H9 (cell line): ENCODE data around the gene F11R. TPM values are rescaled to one million over a fixed set of nuclear protein-coding genes. Genes with fewer than 3 reads are reported as not detected.
"Not testable (repeated sequence)": the region's sequence is repeated elsewhere in the genome, so short reads cannot be mapped to it uniquely, and the experiment has no call there.

Source experiments
- DNase-seq: peaks from one replicate; pipeline ENCODE4 v3.0.0-alpha.2; 2017
- H2AFZ ChIP-seq: one replicate; pipeline ENCODE4 v1.6.1; 2013; ENCODE audit warnings: mild to moderate bottlenecking, low read length, control low read depth, moderate library complexity
- H2AK5ac ChIP-seq: 2 replicates; pipeline ENCODE4 v1.6.1; 2013; ENCODE audit warnings: low read length, control low read depth, mixed read lengths; ENCODE audit not compliant: insufficient read length
- H2BK120ac ChIP-seq: one replicate; pipeline ENCODE4 v1.6.1; 2013; ENCODE audit warnings: low read depth, mild to moderate bottlenecking, low read length, control low read depth, inconsistent platforms; ENCODE audit not compliant: poor library complexity, severe bottlenecking
- H2BK12ac ChIP-seq: 2 replicates; pipeline ENCODE4 v1.6.1; 2013; ENCODE audit warnings: low read length, control low read depth, mixed read lengths, low read depth; ENCODE audit not compliant: insufficient read length
- H2BK15ac ChIP-seq: 2 replicates; pipeline ENCODE4 v1.6.1; 2013; ENCODE audit warnings: low read depth, low read length, control low read depth
- H2BK20ac ChIP-seq: one replicate; pipeline ENCODE4 v1.6.1; 2013; ENCODE audit warnings: low read depth, mild to moderate bottlenecking, low read length, control low read depth, inconsistent platforms; ENCODE audit not compliant: poor library complexity, severe bottlenecking
- H2BK5ac ChIP-seq: 2 replicates; pipeline ENCODE4 v1.6.1; 2013; ENCODE audit warnings: low read length, control low read depth, mixed read lengths; ENCODE audit not compliant: insufficient read length
- H3K14ac ChIP-seq: 2 replicates; pipeline ENCODE4 v1.6.1; 2013; ENCODE audit warnings: low read length, control low read depth; ENCODE audit not compliant: insufficient read depth
- H3K18ac ChIP-seq: 2 replicates; pipeline ENCODE4 v1.6.1; 2013; ENCODE audit warnings: low read depth, mild to moderate bottlenecking, mixed read lengths, low read length, control low read depth; ENCODE audit not compliant: insufficient read length
- H3K23ac ChIP-seq: 2 replicates; pipeline ENCODE4 v1.6.1; 2013; ENCODE audit warnings: low read length, control low read depth, mixed read lengths, low read depth; ENCODE audit not compliant: insufficient read length
- H3K23me2 ChIP-seq: 2 replicates; pipeline ENCODE4 v1.6.1; 2013; ENCODE audit warnings: low read depth, mild to moderate bottlenecking, mixed read lengths, low read length, control low read depth; ENCODE audit not compliant: insufficient read length, poor library complexity, severe bottlenecking
- H3K27ac ChIP-seq: 2 replicates; pipeline ENCODE4 v1.5.1; 2013; ENCODE audit warnings: low read length, control low read depth, mixed read lengths, low read depth; ENCODE audit not compliant: insufficient read length
- H3K27me3 ChIP-seq: 2 replicates; pipeline ENCODE4 v1.6.1; 2013; ENCODE audit warnings: low read length, control low read depth, inconsistent platforms; ENCODE audit not compliant: insufficient read depth
- H3K4ac ChIP-seq: 2 replicates; pipeline ENCODE4 v1.6.1; 2013; ENCODE audit warnings: low read depth, mild to moderate bottlenecking, control low read depth, inconsistent platforms, low read length, moderate library complexity
- H3K4me1 ChIP-seq: 2 replicates; pipeline ENCODE4 v1.6.1; 2013; ENCODE audit warnings: low read length, control low read depth, inconsistent platforms; ENCODE audit not compliant: insufficient read depth
- H3K4me2 ChIP-seq: 2 replicates; pipeline ENCODE4 v1.6.1; 2013; ENCODE audit warnings: low read length, control low read depth, mixed read lengths; ENCODE audit not compliant: insufficient read length, insufficient read depth
- H3K56ac ChIP-seq: 2 replicates; pipeline ENCODE4 v1.6.1; 2013; ENCODE audit warnings: low read depth, mild to moderate bottlenecking, mixed read lengths, low read length, control low read depth; ENCODE audit not compliant: insufficient read length
- H3K79me1 ChIP-seq: 2 replicates; pipeline ENCODE4 v1.6.1; 2013; ENCODE audit warnings: low read depth, mild to moderate bottlenecking, moderate library complexity, low read length, control low read depth, inconsistent platforms; ENCODE audit not compliant: insufficient read depth, poor library complexity, severe bottlenecking
- H3K79me2 ChIP-seq: 2 replicates; pipeline ENCODE4 v1.6.1; 2013; ENCODE audit warnings: low read length, control low read depth, inconsistent platforms; ENCODE audit not compliant: insufficient read depth
- H3K9ac ChIP-seq: 2 replicates; pipeline ENCODE4 v1.6.1; 2013; ENCODE audit warnings: low read length, control low read depth, mixed read lengths; ENCODE audit not compliant: insufficient read length; ENCODE audit errors: extremely low read depth
- H3K9me3 ChIP-seq: one replicate; pipeline ENCODE4 v1.6.1; 2013; ENCODE audit warnings: low read depth, low read length, inconsistent platforms; ENCODE audit not compliant: control insufficient read depth
- H3T11ph ChIP-seq: one replicate; pipeline ENCODE4 v1.6.1; 2013; ENCODE audit warnings: mild to moderate bottlenecking, low read length, control low read depth, inconsistent platforms
- H4K20me1 ChIP-seq: one replicate; pipeline ENCODE4 v1.6.1; 2013; ENCODE audit not compliant: control insufficient read depth, insufficient read length, insufficient read depth
- H4K5ac ChIP-seq: 2 replicates; pipeline ENCODE4 v1.6.1; 2013; ENCODE audit warnings: low read depth, mild to moderate bottlenecking, mixed read lengths, low read length, control low read depth; ENCODE audit not compliant: insufficient read length
- H4K8ac ChIP-seq: replicated peaks from 2 replicates; pipeline ENCODE4 v1.6.1; 2013; ENCODE audit warnings: low read length, control low read depth, mixed read lengths, low read depth; ENCODE audit not compliant: insufficient read length
- H4K91ac ChIP-seq: 2 replicates; pipeline ENCODE4 v1.6.1; 2013; ENCODE audit warnings: low read depth, mild to moderate bottlenecking, moderate library complexity, mixed read lengths, low read length, control low read depth; ENCODE audit not compliant: insufficient read length
- H3K27ac Mint-ChIP-seq, 3 experiments: 2 replicates in 2 of 3; 3 replicates in 1 of 3; pipeline ENCODE4 v1.8.0; 2020 to 2021; ENCODE audit warnings: mixed read lengths in 3 of 3, mild to moderate bottlenecking in 1 of 3, moderate library complexity in 1 of 3
- H3K27me3 Mint-ChIP-seq: 2 replicates; pipeline ENCODE4 v1.8.0; 2021; ENCODE audit warnings: low read depth, mild to moderate bottlenecking, moderate library complexity, mixed read lengths
- H3K36me3 Mint-ChIP-seq, 3 experiments: 2 replicates in 2 of 3; 3 replicates in 1 of 3; pipeline ENCODE4 v1.8.0; 2020 to 2021; ENCODE audit warnings: low read depth in 3 of 3, mixed read lengths in 3 of 3; ENCODE audit not compliant: insufficient read depth in 1 of 3
- H3K4me1 Mint-ChIP-seq, 2 experiments: 2 replicates each; pipeline ENCODE4 v1.8.0; 2020; ENCODE audit warnings: mixed read lengths in 2 of 2
- H3K4me3 Mint-ChIP-seq, 2 experiments: 2 replicates in 1 of 2; 3 replicates in 1 of 2; pipeline ENCODE4 v1.8.0; 2020 to 2021; ENCODE audit warnings: mild to moderate bottlenecking in 2 of 2, mixed read lengths in 2 of 2, moderate library complexity in 1 of 2
- H3K9me3 Mint-ChIP-seq, 2 experiments: 2 replicates in 1 of 2; 3 replicates in 1 of 2; pipeline ENCODE4 v1.8.0; 2020; ENCODE audit warnings: mild to moderate bottlenecking in 2 of 2, mixed read lengths in 2 of 2, moderate library complexity in 1 of 2
- WGBS: extraction: QIAGEN DNeasy Blood & Tissue Kit; methylation state at CpG from one replicate; pipeline ENCODE4 v1.1.7; 2013; ENCODE audit warnings: missing lambda C conversion rate, low lambda C conversion rate, mixed read lengths; ENCODE audit not compliant: insufficient read length; ENCODE audit errors: extremely low coverage; 5-methylcytosine and 5-hydroxymethylcytosine counted together
- total RNA-seq: library from RNA; stranded (reverse); gene quantifications from 2 replicates; pipeline ENCODE4 v1.2.1, GENCODE V29; 2021

The F11R gene
- total RNA-seq, 1 experiment from 2014 or later: 174 TPM

- H3K9me3 ChIP-seq, H3K27me3 ChIP-seq, H4K5ac ChIP-seq, H3K27me3 Mint-ChIP-seq, H4K20me1 ChIP-seq, H2BK120ac ChIP-seq, H3K23ac ChIP-seq, H3K79me1 ChIP-seq, H3K4me3 Mint-ChIP-seq, H4K8ac ChIP-seq, H3K18ac ChIP-seq, H2BK15ac ChIP-seq, H3K9ac ChIP-seq, DNase-seq, H2BK12ac ChIP-seq, H3K27ac ChIP-seq, H3K4ac ChIP-seq, H3K14ac ChIP-seq, H3K56ac ChIP-seq, H3K79me2 ChIP-seq, H4K91ac ChIP-seq, H3T11ph ChIP-seq, H2AFZ ChIP-seq, H2AK5ac ChIP-seq, H2BK5ac ChIP-seq, H3K23me2 ChIP-seq, H2BK20ac ChIP-seq, H3K4me2 ChIP-seq, H3K4me1 ChIP-seq: not testable (repeated sequence)
- H3K27ac Mint-ChIP-seq: 0 out of 7 replicates have a peak overlapping the region, but pooled peaks of 1 of the 3 experiments have one; percentile 28
- H3K4me1 Mint-ChIP-seq: peaks cover 7 to 13% of the 10 kb centered on the region in 2 experiments
- peaks cover 6 to 21% (median 15%) of the 10 kb centered on the region in 3 experiments; a peak in 6 of 7 replicates for H3K36me3 Mint-ChIP-seq
- peaks cover 14 to 15% of the 10 kb centered on the region in 2 experiments; a peak in 4 of 5 replicates for H3K9me3 Mint-ChIP-seq
- WGBS: no CpG with 5 or more reads among the region's 1 CpG
Measured at GRCh38 chr1:161026954-161027353, 6.0 kb upstream of the F11R start.

GRCh38 chr1:161022432-161022831, 1.5 kb upstream of the F11R start:
- H3K9me3 Mint-ChIP-seq, H3K14ac ChIP-seq, H3K4me1 ChIP-seq, H2BK15ac ChIP-seq, H2AFZ ChIP-seq, H2BK12ac ChIP-seq, H3K9me3 ChIP-seq, H3K36me3 Mint-ChIP-seq, H3K27me3 Mint-ChIP-seq, H2BK5ac ChIP-seq, H4K91ac ChIP-seq, H4K8ac ChIP-seq, H3K27me3 ChIP-seq, H3K4me2 ChIP-seq, H3K23me2 ChIP-seq, H2BK120ac ChIP-seq, H3K56ac ChIP-seq, H3K4ac ChIP-seq, H3K23ac ChIP-seq, H3T11ph ChIP-seq, H3K18ac ChIP-seq, H2BK20ac ChIP-seq, H3K9ac ChIP-seq, H4K20me1 ChIP-seq, H3K79me1 ChIP-seq, H2AK5ac ChIP-seq, H4K5ac ChIP-seq, DNase-seq, H3K27ac ChIP-seq: not testable (repeated sequence)
- no CpG with 5 or more reads among the region's 12 CpGs for WGBS
- Mint-ChIP-seq H3K27ac (peak overlapping the region in 2 of 3 experiments; percentile 70 to 79; a peak in 2 of 7 replicates), H3K4me3 (peak overlapping the region; percentile 44 to 87), H3K4me1 (peaks cover 38 to 48% of the 10 kb centered on the region in 2 experiments)
- peaks cover 29% of the 10 kb centered on the region for H3K79me2 ChIP-seq
